NCI-H524 treated with DMSO at 0.1 percent for 48 hours (cell line): ENCODE data around the gene YWHAQ.

Source experiments
- DNase-seq: peaks from one replicate; lab custom pipeline; 2025; lab: John Stamatoyannopoulos, UW

YWHAQ gene

DNA sequence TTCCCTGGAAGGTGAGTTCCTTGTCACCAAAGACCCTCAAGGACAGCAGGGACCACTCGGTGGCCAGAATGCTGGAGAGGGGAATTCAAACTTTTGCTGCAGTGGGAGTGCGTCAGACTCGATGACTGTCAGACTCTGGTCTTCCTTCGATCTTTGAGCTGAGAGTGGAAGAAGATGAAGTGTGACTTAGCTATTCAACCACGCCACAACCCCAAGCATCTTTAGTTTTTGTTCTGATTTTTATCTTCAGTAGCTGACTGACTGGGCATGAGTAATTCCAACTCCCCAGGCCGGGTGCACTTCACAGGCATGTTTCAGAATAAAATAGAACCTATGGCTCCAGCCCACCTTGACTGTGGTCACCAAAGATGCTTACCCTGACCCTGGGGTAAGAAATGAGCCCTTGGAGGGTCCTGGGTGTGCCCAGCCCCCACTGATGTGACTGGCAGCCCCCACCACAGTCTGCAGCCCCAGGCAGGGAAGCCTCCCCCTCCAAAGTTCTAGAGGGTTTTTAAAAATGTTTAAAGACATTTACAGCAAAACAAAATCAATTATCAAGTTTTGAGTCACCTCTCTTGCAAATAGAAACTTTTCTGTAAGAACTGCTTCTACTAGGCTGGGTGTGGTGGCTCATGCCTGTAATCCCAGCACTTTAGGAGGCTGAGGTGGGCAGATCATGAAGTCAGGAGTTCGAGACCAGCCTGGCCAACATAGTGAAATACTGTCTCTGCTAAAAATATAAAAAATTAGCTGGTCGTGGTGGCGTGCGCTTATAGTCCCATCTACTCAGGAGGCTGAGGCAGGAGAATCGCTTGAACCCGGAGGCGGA, 24.9 kb upstream of the YWHAQ start:
- DNase-seq = no peak

- no peak for DNase-seq
Observed at GRCh38 chr2:9654452-9655100, 23.8 kb upstream of the YWHAQ start.

GRCh38 chr2:9653485-9654271, 22.9 kb upstream of the YWHAQ start:
- no peak for DNase-seq

DNA sequence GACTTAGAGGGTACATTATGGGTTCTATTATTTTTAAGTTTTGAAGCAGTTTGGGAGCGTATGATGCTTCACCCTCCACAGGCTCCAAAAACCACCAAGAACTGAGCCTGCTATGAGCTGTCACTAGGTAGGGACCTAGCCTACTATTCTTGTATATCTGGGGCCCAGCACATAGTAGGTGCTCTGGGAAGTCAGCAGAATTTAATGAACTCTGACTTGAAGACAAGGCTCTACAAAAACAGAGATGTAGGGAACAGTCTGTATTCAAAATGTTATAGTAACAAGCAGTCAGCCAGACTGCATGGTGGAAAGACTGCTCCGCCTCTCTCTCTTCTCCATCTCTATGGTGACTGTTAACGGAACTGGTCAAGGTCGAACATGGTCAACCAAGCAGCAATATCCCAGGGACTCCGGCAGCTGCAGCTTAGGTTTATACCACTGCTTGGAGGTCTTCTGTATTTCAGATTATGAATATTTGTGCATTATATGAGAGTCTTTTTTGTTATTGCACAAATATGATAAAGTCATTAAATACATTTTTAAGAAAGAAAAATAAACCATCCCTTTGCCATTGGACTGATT, 22.2 kb upstream of the YWHAQ start:
- no peak for DNase-seq

- no peak for DNase-seq
Observed at GRCh38 chr2:9652267-9652666, 21.5 kb upstream of the YWHAQ start.

- no peak for DNase-seq
Observed at GRCh38 chr2:9650119-9650821, 19.5 kb upstream of the YWHAQ start.

- DNase-seq = no peak
Observed at GRCh38 chr2:9649261-9649660, 18.5 kb upstream of the YWHAQ start.

GRCh38 chr2:9648821-9649220, 18.0 kb upstream of the YWHAQ start:
- DNase-seq = peak; percentile 29

- DNase-seq = no peak
Observed at GRCh38 chr2:9647884-9648283, 17.1 kb upstream of the YWHAQ start.

GRCh38 chr2:9646196-9647030, 15.6 kb upstream of the YWHAQ start:
- no peak for DNase-seq

GRCh38 chr2:9644603-9645002, 13.8 kb upstream of the YWHAQ start:
- no peak for DNase-seq

- no peak for DNase-seq
Observed at GRCh38 chr2:9644021-9644420, 13.2 kb upstream of the YWHAQ start.

DNA sequence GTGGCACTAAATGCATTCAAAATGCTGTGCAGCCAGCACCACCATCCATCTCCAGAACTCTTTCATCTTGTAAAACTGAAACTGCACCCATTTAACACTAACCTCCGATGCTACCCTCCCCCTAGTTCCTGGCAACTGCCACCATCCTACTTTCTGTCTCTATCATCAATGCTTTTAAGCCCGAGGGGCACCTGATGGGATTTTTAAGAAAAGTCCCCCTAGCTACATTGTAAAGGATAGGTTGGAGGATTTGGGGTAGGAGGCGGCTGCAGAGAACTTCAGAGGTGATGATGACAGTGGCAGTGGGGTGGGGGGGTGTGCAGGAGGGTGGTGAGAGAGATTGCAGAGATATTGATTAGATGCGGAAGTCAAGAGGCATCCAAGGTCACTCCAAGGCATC, 10.8 kb upstream of the YWHAQ start:
- no peak for DNase-seq

DNA sequence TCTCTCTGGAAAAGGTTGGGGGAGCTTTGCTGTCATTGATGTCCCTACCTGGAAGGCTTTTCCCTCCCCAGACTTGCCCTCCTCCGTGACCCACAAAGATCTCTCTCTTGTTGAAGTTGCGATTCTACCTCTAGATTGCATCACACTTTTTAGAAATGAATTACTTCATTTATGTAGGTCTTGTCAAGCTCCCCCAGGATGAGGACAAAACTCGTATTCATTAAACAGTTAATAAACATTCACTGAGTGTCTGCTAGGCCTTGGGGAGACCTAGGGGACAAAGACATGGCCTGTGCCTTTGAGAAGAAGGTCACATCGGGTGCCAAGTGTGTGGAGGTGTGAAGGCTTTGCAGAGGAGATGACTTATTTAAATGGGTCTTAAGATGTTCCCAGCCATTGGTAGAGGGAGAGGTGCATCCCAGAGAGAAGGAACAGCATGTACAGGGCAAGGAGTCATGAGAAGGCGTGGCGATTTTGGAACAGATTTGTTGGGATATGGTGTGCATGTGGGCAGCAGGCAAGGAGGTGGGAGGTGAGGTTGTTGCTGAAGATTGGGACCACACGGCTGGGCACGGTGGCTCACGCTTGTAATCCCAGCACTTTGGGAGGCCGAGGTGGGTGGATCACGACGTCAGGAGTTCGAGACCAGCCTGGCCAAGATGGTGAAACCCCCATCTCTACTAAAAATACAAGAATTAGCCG, 9.8 kb upstream of the YWHAQ start:
- DNase-seq = no peak

DNA sequence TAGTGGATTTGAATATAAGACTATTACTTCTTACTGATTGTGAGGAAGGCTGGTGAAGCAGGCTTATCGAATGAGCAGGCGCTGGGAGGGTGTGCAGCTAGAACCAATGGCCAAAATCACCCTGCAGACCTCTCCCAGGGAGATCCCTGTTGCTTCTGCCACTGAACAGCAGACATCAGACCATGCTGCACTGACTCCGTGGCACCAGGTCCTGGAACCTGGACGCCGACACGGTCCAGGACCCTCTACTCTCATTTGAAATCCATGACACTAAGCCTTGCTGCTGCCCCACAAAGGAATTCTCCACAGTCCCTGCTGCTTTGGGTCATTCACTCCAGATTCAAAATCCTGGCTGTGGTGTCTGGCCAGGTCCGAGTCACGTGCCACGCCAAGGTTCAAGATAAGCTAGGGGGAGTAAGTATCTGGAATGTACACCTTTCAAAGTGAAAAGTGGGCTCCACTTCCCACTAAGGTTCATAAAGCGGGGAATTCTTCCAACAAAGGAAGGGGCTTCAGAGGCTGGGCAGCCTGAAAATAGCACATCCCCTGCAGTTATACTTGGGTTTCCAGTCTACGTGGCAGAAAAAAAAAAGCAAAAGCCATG, 9.0 kb upstream of the YWHAQ start:
- no peak for DNase-seq

DNA sequence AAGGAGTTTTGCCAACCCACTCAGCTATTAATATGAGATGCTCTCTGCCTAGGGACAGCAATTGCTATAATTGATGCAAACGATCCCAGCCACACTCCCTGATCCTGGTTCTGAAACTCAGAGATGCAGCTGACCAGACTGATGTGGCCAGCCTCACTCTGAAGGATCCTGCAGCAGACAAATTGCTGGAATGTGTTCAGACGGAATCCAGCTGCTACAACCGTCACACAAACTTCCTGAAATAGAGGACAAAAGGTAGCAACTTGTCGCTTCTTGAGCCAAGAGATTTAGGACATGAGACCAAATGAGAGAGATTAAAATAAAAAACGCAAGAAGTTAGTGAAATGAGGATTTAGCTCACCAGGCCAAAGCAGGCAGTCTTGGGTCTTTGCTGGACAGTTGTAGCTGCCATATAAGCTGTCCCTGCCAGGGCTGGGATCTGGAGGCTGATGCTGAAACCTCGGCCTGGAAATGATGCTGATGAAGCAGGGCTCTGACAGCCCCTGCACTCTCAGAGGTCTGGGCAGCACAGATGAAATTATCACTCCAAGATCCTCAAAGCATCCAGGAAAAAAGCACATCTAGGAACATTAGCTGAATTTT, 8.3 kb upstream of the YWHAQ start:
- no peak for DNase-seq

GRCh38 chr2:9638532-9638931, 7.7 kb upstream of the YWHAQ start:
- no peak for DNase-seq

- no peak for DNase-seq
Observed at GRCh38 chr2:9637330-9637729, 6.5 kb upstream of the YWHAQ start.

GRCh38 chr2:9634133-9634532, 3.3 kb upstream of the YWHAQ start:
- DNase-seq = no peak
